Measurements from ENCODE around the gene AEBP1.

Gene AEBP1

GRCh38 chr7:44094365-44094764, 9.8 kb upstream of the AEBP1 start:
- in situ Hi-C loops (cut with HindIII; ENCODE audit: low sequenced_read_pairs), result no loop called here
- TF ChIP-seq CTCF (IDR thresholded peaks at IDR 0.05; ENCODE audit: low read depth, low read length), result no peak

GRCh38 chr7:44094883-44095592, 9.1 kb upstream of the AEBP1 start:
- in situ Hi-C loops (cut with HindIII; ENCODE audit: low sequenced_read_pairs), result no loop called here
- TF ChIP-seq CTCF (IDR thresholded peaks at IDR 0.05; ENCODE audit: low read depth, low read length), result no peak

More at GRCh38 chr7:44094365-44094764, 9.8 kb upstream of the AEBP1 start:
- H3K4me3 ChIP-seq (ENCODE audit: low read depth, low read length), result no peak overlapping the region
- DNase-seq (ENCODE audit: low read depth, low spot score), result no peak

GRCh38 chr7:44095781-44096180, 8.4 kb upstream of the AEBP1 start:
- DNase-seq (ENCODE audit: low read depth, low spot score), result no peak
- in situ Hi-C loops (cut with HindIII; ENCODE audit: low sequenced_read_pairs), result no loop called here
- TF ChIP-seq CTCF (IDR thresholded peaks at IDR 0.05; ENCODE audit: low read depth, low read length), result no peak
- H3K4me3 ChIP-seq (ENCODE audit: low read depth, low read length), result no peak overlapping the region

More at GRCh38 chr7:44094883-44095592, 9.1 kb upstream of the AEBP1 start:
- no peak overlapping the region for H3K4me3 ChIP-seq (ENCODE audit: low read depth, low read length)
- DNase-seq (ENCODE audit: low read depth, low spot score), result no peak

- no peak for TF ChIP-seq CTCF (IDR thresholded peaks at IDR 0.05; ENCODE audit: low read depth, low read length)
- in situ Hi-C loops (cut with HindIII; ENCODE audit: low sequenced_read_pairs), result no loop called here
- no peak overlapping the region for H3K4me3 ChIP-seq (ENCODE audit: low read depth, low read length)
- DNase-seq (ENCODE audit: low read depth, low spot score), result no peak
These were observed 7.7 kb upstream of the AEBP1 start for GRCh38 chr7:44096326-44096881.

GRCh38 chr7:44097064-44097932, 6.8 kb upstream of the AEBP1 start:
- TF ChIP-seq CTCF (IDR thresholded peaks at IDR 0.05; ENCODE audit: low read depth, low read length), result no peak
- no peak for DNase-seq (ENCODE audit: low read depth, low spot score)
- in situ Hi-C loops (cut with HindIII; ENCODE audit: low sequenced_read_pairs), result no loop called here
- H3K4me3 ChIP-seq (ENCODE audit: low read depth, low read length), result no peak overlapping the region
